K562 (cell line): ENCODE data around the gene DYRK1B. TPM values are rescaled to one million over a fixed set of nuclear protein-coding genes. Genes with fewer than 3 reads are reported as not detected.
A peak's percentile ranks its signal among the peaks of the same experiment; 100 is the strongest.

Experiments
- ATAC-seq: fragments of 200-7000 bp; cut with Tn5 transposase; 3 replicates; pipeline ENCODE4 v1.9.1; 2020; ENCODE audit warnings: moderate library complexity
- BruUV-seq: library from RNA; stranded (reverse); fragments of 400-500 nt; replicated peaks from 2 replicates; lab custom pipeline; 2021; lab: Mats Ljungman, UMichigan
- CTCF ChIA-PET: fragments of 300-600 bp; formaldehyde crosslinking; extraction: SDS; loops from one replicate; lab custom pipeline; 2021; ENCODE audit warnings: low intra/inter-chr PET ratio; lab: Yijun Ruan, JAX
- POLR2A ChIA-PET: fragments of 300-600, 350-650 bp; sonication (Branson Sonifier 250); formaldehyde crosslinking; extraction: SDS; loops from one replicate; lab custom pipeline; 2021; ENCODE audit warnings: antibody characterized with exemption, inconsistent platforms; lab: Yijun Ruan, JAX
- DNase-seq, 4 experiments: peaks; one replicate each; pipeline versions ENCODE4 v3.0.0 to v3.0.0-alpha.2; 2011 to 2018; ENCODE audit warnings: low spot score in 3 of 4, mixed read lengths in 3 of 4; ENCODE audit errors: extremely low read depth in 1 of 4
- FAIRE-seq: peaks from 2 replicates; lab custom pipeline; 2011; peaks lifted over from hg19 to GRCh38; lab: Jason Lieb, UNC
- H2AFZ ChIP-seq: 2 replicates; pipeline ENCODE4 v1.6.0; 2011; ENCODE audit warnings: low read depth, low read length, control low read depth, inconsistent platforms
- H3K27ac ChIP-seq: fragments of 200-600 bp; 3 replicates; pipeline ENCODE4 v1.8.0; 2011; ENCODE audit warnings: low read depth, mild to moderate bottlenecking, control low read depth, inconsistent platforms, low read length, moderate library complexity, mixed read lengths; ENCODE audit errors: extremely low read depth
- H3K27me3 ChIP-seq, 2 experiments: fragments of 300-600 bp in 1 of 2; 2 replicates in 1 of 2; 3 replicates in 1 of 2; pipeline versions ENCODE4 v1.6.0 to v1.8.0; 2011; ENCODE audit warnings: inconsistent platforms in 2 of 2, low read length in 2 of 2, mild to moderate bottlenecking in 1 of 2, mixed read lengths in 1 of 2, moderate library complexity in 1 of 2; ENCODE audit not compliant: control insufficient read depth in 2 of 2, insufficient read depth in 2 of 2
- H3K36me3 ChIP-seq: fragments of 300-600 bp; 3 replicates; pipeline ENCODE4 v1.8.0; 2011; ENCODE audit warnings: mild to moderate bottlenecking, low read length, inconsistent platforms; ENCODE audit not compliant: control insufficient read depth, insufficient read depth
- H3K4me1 ChIP-seq, 2 experiments: fragments of 200-600 bp in 1 of 2; replicated peaks in 1 of 2; 2 replicates in 1 of 2; 3 replicates in 1 of 2; pipeline versions ENCODE4 v1.5.1 to v1.8.0; 2011; ENCODE audit warnings: inconsistent platforms in 2 of 2, low read length in 2 of 2, mild to moderate bottlenecking in 1 of 2, mixed read lengths in 1 of 2, moderate library complexity in 1 of 2; ENCODE audit not compliant: control insufficient read depth in 2 of 2, insufficient read depth in 2 of 2
- H3K4me2 ChIP-seq: 2 replicates; pipeline ENCODE4 v1.6.1; 2011; ENCODE audit warnings: low read length, control low read depth, inconsistent platforms, mixed read lengths; ENCODE audit not compliant: insufficient read depth
- H3K4me3 ChIP-seq: fragments of 200-600 bp; sonication (generic), shearing (Covaris generic); 2 replicates; pipeline ENCODE4 v1.5.1; 2016; ENCODE audit warnings: control low read depth, inconsistent platforms
- H3K79me2 ChIP-seq: fragments of 200-600 bp; 3 replicates; pipeline ENCODE4 v1.8.0; 2011; ENCODE audit warnings: low read length, inconsistent platforms; ENCODE audit not compliant: control insufficient read depth, insufficient read depth
- H3K9ac ChIP-seq, 2 experiments: 2 replicates each; pipeline versions ENCODE4 v1.6.0 to v1.6.1; 2011; ENCODE audit warnings: low read depth in 2 of 2, low read length in 2 of 2, control low read depth in 1 of 2, inconsistent platforms in 1 of 2, mild to moderate bottlenecking in 1 of 2, mixed read lengths in 1 of 2; ENCODE audit not compliant: insufficient read depth in 1 of 2
- H3K9me1 ChIP-seq: one replicate; pipeline ENCODE4 v1.6.0; 2011; ENCODE audit warnings: inconsistent platforms, mild to moderate bottlenecking, low read length, moderate library complexity; ENCODE audit not compliant: control insufficient read depth, insufficient read depth
- H3K9me3 ChIP-seq: replicated peaks from 2 replicates; pipeline ENCODE4 v1.5.1; 2011; ENCODE audit warnings: low read depth, low read length, inconsistent platforms; ENCODE audit not compliant: control insufficient read depth, insufficient read depth
- H4K20me1 ChIP-seq: replicated peaks from 2 replicates; pipeline ENCODE4 v1.6.1; 2011; ENCODE audit warnings: low read length, inconsistent platforms, mixed read lengths; ENCODE audit not compliant: control insufficient read depth, insufficient read depth
- CEBPG ChIP-seq, 3 experiments: fragments of 200-800 bp in 1 of 3; sonication (Bioruptor generic) in 1 of 3; sonication (generic) in 1 of 3; formaldehyde crosslinking in 1 of 3; IDR thresholded peaks in 2 of 3; conservative IDR thresholded peaks in 1 of 3; 2 replicates each; pipeline versions ENCODE4 v1.6.1 to v1.8.0; 2016 to 2022; ENCODE audit warnings: missing compliant biosample characterization in 2 of 3, missing genetic modification characterization in 2 of 3, mild to moderate bottlenecking in 1 of 3, missing genetic modification reagents in 1 of 3
- NR2C2 ChIP-seq, 2 experiments: fragments of 200-800 bp in 1 of 2; sonication (Bioruptor generic) in 1 of 2; sonication (generic) in 1 of 2; formaldehyde crosslinking in 1 of 2; IDR thresholded peaks; 2 replicates each; pipeline versions ENCODE4 v1.6.1 to v1.8.0; 2016 to 2022; ENCODE audit warnings: mild to moderate bottlenecking in 1 of 2, missing compliant biosample characterization in 1 of 2, missing genetic modification characterization in 1 of 2, missing genetic modification reagents in 1 of 2
- POLR3G ChIP-seq: IDR thresholded peaks from 2 replicates; pipeline ENCODE4 v1.6.1; 2011; ENCODE audit not compliant: insufficient read length, insufficient replicate concordance; ENCODE audit errors: extremely low read depth
- SREBF2 ChIP-seq: sonication (generic); formaldehyde crosslinking; IDR thresholded peaks from 2 replicates; pipeline ENCODE4 v1.4.0; 2020; ENCODE audit warnings: mild to moderate bottlenecking, missing genetic modification reagents
- ZKSCAN1 ChIP-seq: fragments of 150-350 bp; IDR thresholded peaks from 2 replicates; pipeline ENCODE4 v1.6.1; 2016; ENCODE audit warnings: low read depth, low read length
- WGBS: fragments of 100-300 bp; shearing (Covaris generic); methylation state at CpG from one replicate; pipeline ENCODE4 v1.1.6; 2016; ENCODE audit warnings: low coverage, mixed read lengths; ENCODE audit not compliant: insufficient coverage; ENCODE audit errors: missing lambda C conversion rate; 5-methylcytosine and 5-hydroxymethylcytosine counted together
- in situ Hi-C: fragments of 300-500 bp; cut with MboI; formaldehyde crosslinking; loops from 4 replicates; pipeline ENCODE4 v1.15.0; 2018; ENCODE audit warnings: inconsistent platforms, mixed read lengths
- intact Hi-C: fragments of 100-400 bp; cut with micrococcal nuclease; formaldehyde crosslinking; loops from 2 replicates; pipeline ENCODE4 v1.14.2; 2022
- polyA plus RNA-seq, 8 experiments: library from polyadenylated mRNA; depleted of rRNA in 4 of 8; stranded (reverse) in 5 of 8; unstranded in 3 of 8; fragments of >200 nt; fragmentation: Nextera tagmentation in 2 of 8; fragmentation: Illumina TruSeq in 1 of 8; extraction: Ambion mirVana in 2 of 8; extraction: Trizol in 1 of 8; gene quantifications; 2 replicates each; pipeline versions ENCODE4 v1.2.1 to v1.2.3, GENCODE V29; 2011 to 2014; ENCODE audit warnings: inconsistent platforms in 1 of 8, missing spikeins in 1 of 8
- total RNA-seq, 7 experiments: library from RNA; depleted of rRNA in 6 of 7; stranded (reverse); fragments of >200 nt in 6 of 7; fragmentation: Illumina TruSeq in 2 of 7; extraction: Trizol in 2 of 7; gene quantifications; 2 replicates each; pipeline versions ENCODE4 v1.2.1 to v1.2.3, GENCODE V29; 2011 to 2021; ENCODE audit warnings: low replicate concordance in 1 of 7
- TF ChIP-seq, protein P1 (sequence below): fragments of 250-450 bp; sonication (Bioruptor Pico); IDR thresholded peaks from 2 replicates; pipeline ENCODE4 v1.5.0; 2020; ENCODE audit warnings: mild to moderate bottlenecking

Gene DYRK1B
- total and polyA plus RNA-seq, 9 of the 15 experiments (the other 6 are each of a cell fraction or from before 2014, with no cell fraction given): 0.91 to 5.2 (median 1.5) TPM; not detected in 2

- TF ChIP-seq NR2C2 (CRISPR knock-in tag; IDR thresholded peaks at IDR 0.05) (no peak), NR2C2 (tag; IDR thresholded peaks at IDR 0.05) (peak; percentile 28; the same call in 1 of the 2 replicates), POLR3G (no peak)
- TF ChIP-seq, all 486 proteins: peak for 1
- Histone ChIP-seq H3K4me2 (peak overlapping the region; percentile 76), H3K9ac (peak overlapping the region; percentile 53 to 89), H3K4me3 (peak overlapping the region; percentile 51), H3K4me1 (peaks cover 15 to 27% of the 10 kb centered on the region in 2 experiments), H3K27me3 (no peaks in the 10 kb centered on the region), H3K27ac (peak overlapping the region; percentile 76), H3K79me2 (peaks cover 19% of the 10 kb centered on the region), H3K36me3 (peaks cover 85% of the 10 kb centered on the region), H4K20me1 (peaks cover 4% of the 10 kb centered on the region; the same call in 1 of the 2 replicates), H3K9me3 (no peaks in the 10 kb centered on the region), H2AFZ (0 out of 2 replicates have a peak overlapping the region, but pooled peaks have one; percentile 44), H3K9me1 (peaks cover 8% of the 10 kb centered on the region)
- in situ Hi-C loops (no loop called here), intact Hi-C loops (no loop called here)
- POLR2A ChIA-PET: interaction anchor here (0.5 to 1.8 kb wide), 6 partner anchors 8 to 40 kb away, joined by 4 to 17 read pairs (median 6); no protein-coding TSS in a partner anchor
- ATAC-seq: no peak
- WGBS: 27% methylated on average over 3 of the region's 24 CpGs
- no peak for FAIRE-seq
- no peak for DNase-seq
- CTCF ChIA-PET: interaction anchor here (0.6 kb wide), 1 partner anchor 8 kb away, joined by 3 read pairs; no protein-coding TSS in a partner anchor
- BruUV-seq: no TSS peak
Observed at GRCh38 chr19:39833160-39833463, 850 bp downstream of the DYRK1B start.

DNA sequence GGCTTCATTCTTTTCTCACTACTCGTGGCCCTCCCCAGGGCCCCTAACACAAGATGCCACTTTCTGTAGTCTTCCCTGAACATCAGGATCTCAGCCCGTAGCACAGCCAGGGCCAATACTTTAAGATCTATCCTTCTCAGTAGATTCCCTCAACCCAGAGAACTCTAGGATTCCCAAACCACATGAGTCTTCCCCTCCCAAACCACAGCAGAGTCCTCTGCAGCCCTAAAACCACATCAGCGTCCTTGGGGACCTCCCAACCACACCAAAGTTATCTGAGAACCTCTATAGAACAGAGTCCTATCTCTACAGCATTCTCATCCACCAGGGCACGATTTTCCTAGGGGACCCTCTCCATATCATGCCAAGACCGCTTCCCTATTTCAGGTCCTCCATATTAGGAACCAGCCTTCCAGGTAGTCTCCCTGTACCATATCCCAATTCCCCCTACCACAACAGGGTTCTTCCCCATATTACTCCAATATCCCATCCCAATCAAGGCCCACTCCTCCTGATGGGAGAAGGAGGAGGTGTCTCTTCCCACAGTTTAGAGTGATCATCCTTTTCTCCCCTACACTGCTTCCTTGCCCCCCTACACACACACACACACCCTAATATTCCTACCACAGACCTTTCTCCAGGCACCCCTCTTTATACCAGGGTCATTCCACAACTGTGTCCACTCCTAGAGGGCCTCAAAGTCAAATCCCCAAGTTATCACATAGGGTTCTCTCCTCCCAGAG lies 1.4 kb downstream of the DYRK1B start:
- peak overlapping the region; percentile 76 for H3K27ac ChIP-seq
- ChIA-PET CTCF (interaction anchor here (0.6 kb wide), 1 partner anchor 9 kb away, joined by 3 read pairs; no protein-coding TSS in a partner anchor), POLR2A (interaction anchor here (1.5 to 1.8 kb wide), 3 partner anchors 10 to 40 kb away, joined by 5 to 12 read pairs (median 6); no protein-coding TSS in a partner anchor)
- ATAC-seq: no peak
- peaks cover 15 to 28% of the 10 kb centered on the region in 2 experiments for H3K4me1 ChIP-seq
- intact Hi-C loops: no loop called here
- WGBS: 65% methylated on average over 5 of the region's 5 CpGs
- peak overlapping the region; percentile 51 for H3K4me3 ChIP-seq
- peaks cover 8% of the 10 kb centered on the region for H3K9me1 ChIP-seq
- in situ Hi-C loops: no loop called here
- peak overlapping the region; percentile 53 to 89; a peak in 3 of 4 replicates for H3K9ac ChIP-seq
- H3K9me3 ChIP-seq: no peaks in the 10 kb centered on the region
- H3K36me3 ChIP-seq: peaks cover 84% of the 10 kb centered on the region
- H4K20me1 ChIP-seq: peaks cover 4% of the 10 kb centered on the region; the same call in 1 of the 2 replicates
- FAIRE-seq: no peak
- H3K4me2 ChIP-seq: peak overlapping the region; percentile 76
- peaks cover 16% of the 10 kb centered on the region for H3K79me2 ChIP-seq
- H3K27me3 ChIP-seq: no peaks in the 10 kb centered on the region
- no peak overlapping the region for H2AFZ ChIP-seq
- DNase-seq: no peak
- BruUV-seq: no TSS peak
- TF ChIP-seq SREBF2: no peak
- TF ChIP-seq CEBPG (CRISPR knock-in tag; IDR thresholded peaks at IDR 0.05): no peak
- no peak for TF ChIP-seq CEBPG (tag; conservative IDR thresholded peaks at IDR 0.05 in 1 of 2, IDR thresholded peaks at IDR 0.05 in 1 of 2)
- TF ChIP-seq ZKSCAN1: no peak
- TF ChIP-seq, protein P1, sequence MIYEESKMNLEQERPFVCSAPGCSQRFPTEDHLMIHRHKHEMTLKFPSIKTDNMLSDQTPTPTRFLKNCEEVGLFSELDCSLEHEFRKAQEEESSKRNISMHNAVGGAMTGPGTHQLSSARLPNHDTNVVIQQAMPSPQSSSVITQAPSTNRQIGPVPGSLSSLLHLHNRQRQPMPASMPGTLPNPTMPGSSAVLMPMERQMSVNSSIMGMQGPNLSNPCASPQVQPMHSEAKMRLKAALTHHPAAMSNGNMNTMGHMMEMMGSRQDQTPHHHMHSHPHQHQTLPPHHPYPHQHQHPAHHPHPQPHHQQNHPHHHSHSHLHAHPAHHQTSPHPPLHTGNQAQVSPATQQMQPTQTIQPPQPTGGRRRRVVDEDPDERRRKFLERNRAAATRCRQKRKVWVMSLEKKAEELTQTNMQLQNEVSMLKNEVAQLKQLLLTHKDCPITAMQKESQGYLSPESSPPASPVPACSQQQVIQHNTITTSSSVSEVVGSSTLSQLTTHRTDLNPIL: no peak
